Natural killer cell (primary cell): ENCODE measurements around the gene CFAP20. TPM values are rescaled to one million over a fixed set of nuclear protein-coding genes. Genes with fewer than 3 reads are reported as not detected.
A peak's percentile ranks its signal among the peaks of the same experiment; 100 is the strongest.

Source experiments
- ATAC-seq, 3 donors: fragments of 150-1000 bp in 2 of 3; fragments of 200-7000 bp in 1 of 3; cut with Tn5 transposase; 1 replicate in 1 of 3; 2 replicates in 2 of 3; pipeline ENCODE4 v1.10.0; 2021; ENCODE audit warnings: mild to moderate bottlenecking in 2 of 3, moderate library complexity in 2 of 3
- DNase-seq, 2 donors: peaks; one replicate each; pipeline versions ENCODE4 v3.0.0 to v3.0.0-alpha.2; 2013 to 2021; ENCODE audit warnings: mixed read lengths in 1 of 2
- H3K27ac ChIP-seq: one replicate; pipeline ENCODE4 v1.5.1; 2013; ENCODE audit warnings: mild to moderate bottlenecking, low read length
- H3K27me3 ChIP-seq: one replicate; pipeline ENCODE4 v1.6.1; 2013; ENCODE audit warnings: low read length; ENCODE audit not compliant: control insufficient read depth, insufficient read depth
- H3K36me3 ChIP-seq: one replicate; pipeline ENCODE4 v1.6.1; 2013; ENCODE audit warnings: low read length; ENCODE audit not compliant: control insufficient read depth, insufficient read depth
- H3K4me1 ChIP-seq: one replicate; pipeline ENCODE4 v1.6.1; 2013; ENCODE audit warnings: low read length; ENCODE audit not compliant: control insufficient read depth, insufficient read depth
- H3K4me3 ChIP-seq: one replicate; pipeline ENCODE4 v1.5.1; 2013; ENCODE audit warnings: low read length
- H3K9me3 ChIP-seq: one replicate; pipeline ENCODE4 v1.6.1; 2013; ENCODE audit warnings: low read length; ENCODE audit not compliant: control insufficient read depth, insufficient read depth
- H3K27ac Mint-ChIP-seq, 2 donors: one replicate each; pipeline ENCODE4 v1.8.0; 2022; ENCODE audit warnings: mild to moderate bottlenecking in 2 of 2, mixed read lengths in 2 of 2, moderate library complexity in 1 of 2
- H3K27me3 Mint-ChIP-seq, 2 donors: one replicate each; pipeline ENCODE4 v1.8.0; 2022; ENCODE audit warnings: low read depth in 2 of 2, mixed read lengths in 2 of 2
- H3K36me3 Mint-ChIP-seq: one replicate; pipeline ENCODE4 v1.8.0; 2022; ENCODE audit warnings: mixed read lengths
- H3K4me1 Mint-ChIP-seq, 2 donors: one replicate each; pipeline ENCODE4 v1.8.0; 2022; ENCODE audit warnings: mixed read lengths in 2 of 2
- H3K4me3 Mint-ChIP-seq: one replicate; pipeline ENCODE4 v1.8.0; 2022; ENCODE audit warnings: mild to moderate bottlenecking, moderate library complexity, mixed read lengths
- H3K9me3 Mint-ChIP-seq, 2 donors: one replicate each; pipeline ENCODE4 v1.8.0; 2022; ENCODE audit warnings: mixed read lengths in 2 of 2
- CTCF ChIP-seq: fragments of 200-600 bp; IDR thresholded peaks from one replicate; pipeline ENCODE4 v1.8.0; 2022; ENCODE audit warnings: antibody characterized with exemption
- WGBS: methylation state at CpG from one replicate; pipeline ENCODE4 v1.1.7; 2013; ENCODE audit warnings: missing lambda C conversion rate; ENCODE audit not compliant: insufficient coverage; 5-methylcytosine and 5-hydroxymethylcytosine counted together
- intact Hi-C: fragments of 100-400 bp; cut with micrococcal nuclease; formaldehyde crosslinking; loops from one replicate; pipeline ENCODE4 v1.14.2; 2022
- total RNA-seq, 4 donors: library from RNA; stranded (reverse); fragments of 120-200 nt in 1 of 4; gene quantifications; one replicate each; pipeline versions ENCODE4 v1.2.3 to v1.2.4, GENCODE V29; 2013 to 2022

Gene CFAP20
- 100 to 1,000 TPM in 1 of 3 donors, 10 to 100 TPM in 2; 57.9 to 137 (median 64.7) TPM for total RNA-seq
- total RNA-seq (2013): 50.0 TPM

GRCh38 chr16:58129097-58129936, at the start of gene CFAP20:
Gene CFAP20, minus strand, starts transcription at chr16:58129381. Its CDS starts 266 bp downstream, at chr16:58129115.
- WGBS: 1% methylated on average over 70 of the region's 70 CpGs
- no peaks in the 10 kb centered on the region for H3K36me3 ChIP-seq

GRCh38 chr16:58177353-58177710, 48.2 kb upstream of the CFAP20 start:
- no peak overlapping the region for H3K4me3 ChIP-seq
- Mint-ChIP-seq H3K27me3 (no peaks in the 10 kb centered on the region), H3K27ac (peak overlapping the region; percentile 73 to 75), H3K9me3 (peaks cover 0 to 3% of the 10 kb centered on the region in 2 donors), H3K36me3 (peaks cover 19% of the 10 kb centered on the region), H3K4me3 (peak overlapping the region; percentile 73), H3K4me1 (peaks cover 27 to 31% of the 10 kb centered on the region in 2 donors)
- H3K4me1 ChIP-seq: peaks cover 12% of the 10 kb centered on the region
- intact Hi-C loops: no loop called here
- DNase-seq (peak in 1 of 2 donors; percentile 40), ATAC-seq (peak; percentile 53 to 77 (median 55))
- no peaks in the 10 kb centered on the region for H3K9me3 ChIP-seq
- peak overlapping the region; percentile 31 for H3K27ac ChIP-seq
- H3K27me3 ChIP-seq: no peaks in the 10 kb centered on the region
- no peak for TF ChIP-seq CTCF
- H3K36me3 ChIP-seq: peaks cover 35% of the 10 kb centered on the region
- 17% methylated on average over 1 of the region's 1 CpG for WGBS

More at GRCh38 chr16:58129097-58129936, at the start of gene CFAP20:
- no peaks in the 10 kb centered on the region for H3K27me3 Mint-ChIP-seq
- no peaks in the 10 kb centered on the region for H3K9me3 Mint-ChIP-seq
- Histone ChIP-seq H3K4me1 (peaks cover 25% of the 10 kb centered on the region), H3K27me3 (no peaks in the 10 kb centered on the region), H3K9me3 (peaks cover 4% of the 10 kb centered on the region), H3K4me3 (peak within 1 kb of the TSS; percentile 94), H3K27ac (peak within 1 kb of the TSS; percentile 88)
- H3K4me3 Mint-ChIP-seq: peak within 1 kb of the TSS; percentile 99
- H3K27ac Mint-ChIP-seq: peak within 1 kb of the TSS; percentile 93 to 95
- peak; percentile 86 to 95 (median 94) for ATAC-seq
- no peak for TF ChIP-seq CTCF
- no peaks in the 10 kb centered on the region for H3K36me3 Mint-ChIP-seq
- intact Hi-C loops: loop anchor here (5.0 to 10.0 kb wide), 3 partner anchors 235 to 827 kb away; partner anchors contain the start of gene KATNB1
- peak; percentile 94 to 98 for DNase-seq
- H3K4me1 Mint-ChIP-seq: peaks cover 42% of the 10 kb centered on the region in 2 donors

GRCh38 chr16:58176608-58177352, 47.6 kb upstream of the CFAP20 start:
- Histone ChIP-seq H3K4me1 (peaks cover 12% of the 10 kb centered on the region), H3K27ac (peak overlapping the region; percentile 31), H3K27me3 (no peaks in the 10 kb centered on the region), H3K9me3 (no peaks in the 10 kb centered on the region), H3K36me3 (peaks cover 36% of the 10 kb centered on the region), H3K4me3 (no peak overlapping the region)
- no peak for TF ChIP-seq CTCF
- 70% methylated on average over 5 of the region's 5 CpGs for WGBS
- DNase-seq: peak in 1 of 2 donors; percentile 33
- ATAC-seq: peak; percentile 52 to 66 (median 53)
- Mint-ChIP-seq H3K36me3 (peaks cover 18% of the 10 kb centered on the region), H3K27ac (peak overlapping the region; percentile 73 to 75), H3K4me3 (peak overlapping the region; percentile 73), H3K4me1 (peaks cover 27 to 31% of the 10 kb centered on the region in 2 donors), H3K9me3 (peaks cover 0 to 3% of the 10 kb centered on the region in 2 donors), H3K27me3 (no peaks in the 10 kb centered on the region)
- intact Hi-C loops: no loop called here
